ENCODE results near the gene TPM4. TPM values are rescaled to one million over a fixed set of nuclear protein-coding genes. Genes with fewer than 3 reads are reported as not detected.

Gene TPM4
- total and polyA plus RNA-seq, 2 of the 8 experiments (the other 6 are each of a cell fraction or from before 2014, with no cell fraction given) = 160 to 359 TPM

GRCh38 chr19:16104722-16105121 is 28.4 kb downstream of the TPM4 start:
- H4K91ac ChIP-seq (replicated peaks; ENCODE audit: insufficient read length, low read length) = no peak overlapping the region
- ChIA-PET CTCF (ENCODE audit: partially characterized antibody) (interaction anchor here (1.1 kb wide), 1 partner anchor 42 kb away, joined by 3 read pairs; no protein-coding TSS in a partner anchor), POLR2A (ENCODE audit: partially characterized antibody) (interaction anchor here (1.0 to 37.0 kb wide), 4 partner anchors 10 to 24 kb away, joined by 3 to 582 read pairs (median 5); partner anchors contain the start of gene TPM4)
- H3K23ac ChIP-seq (ENCODE audit: insufficient read length) = no peak overlapping the region
- no peak overlapping the region for H3K14ac ChIP-seq (ENCODE audit: insufficient read length)
- H3K4me1 ChIP-seq (replicated peaks in 1 of 4; ENCODE audit: control insufficient read depth in 3 of 4, insufficient read depth in 4 of 4, low read length in 3 of 4) = peaks cover 0 to 7% (median 0%) of the 10 kb centered on the region in 4 experiments; a peak in 3 of 7 replicates
- no peak overlapping the region for H3K4ac ChIP-seq (replicated peaks; ENCODE audit: insufficient read length, low read depth, low read length)
- H2AFZ ChIP-seq (ENCODE audit: low read length) = no peak overlapping the region
- H4K5ac ChIP-seq (ENCODE audit: insufficient read length, low read depth, low read length) = no peak overlapping the region
- 90% methylated on average over 6 of the region's 6 CpGs; no CpG with 5 or more reads in 1 of the 2 experiments for WGBS, 2 experiments (ENCODE audit: extremely low coverage in 1 of 2, insufficient coverage in 1 of 2, insufficient read length in 1 of 2, insufficient replicate concordance in 2 of 2, low coverage in 1 of 2, low lambda C conversion rate in 2 of 2, missing lambda C conversion rate in 1 of 2)
- H2BK20ac ChIP-seq (ENCODE audit: low read length) = no peak overlapping the region
- no peaks in the 10 kb centered on the region for H3K79me1 ChIP-seq (ENCODE audit: low read depth, low read length)
- FAIRE-seq = no peak
- peaks cover 8 to 34% (median 21%) of the 10 kb centered on the region in 4 experiments for H3K36me3 ChIP-seq (ENCODE audit: control insufficient read depth in 2 of 4, insufficient read depth in 4 of 4, low read length in 3 of 4)
- no peaks in the 10 kb centered on the region for H3K79me2 ChIP-seq (ENCODE audit: control insufficient read depth in 1 of 2, insufficient read depth in 2 of 2, low read length in 2 of 2)
- H4K8ac ChIP-seq (ENCODE audit: extremely low read depth, insufficient read depth, low read length) = no peak overlapping the region
- no peak overlapping the region for H3K4me3 ChIP-seq (ENCODE audit: extremely low read depth in 1 of 4, insufficient read depth in 2 of 4, low read depth in 3 of 4, low read length in 4 of 4)
- no peak for DNase-seq (ENCODE audit: low read depth in 1 of 2, low spot score in 2 of 2)
- H2BK12ac ChIP-seq (ENCODE audit: low read depth, low read length) = no peak overlapping the region
- H3K9me3 ChIP-seq (ENCODE audit: insufficient read depth in 2 of 2, low read depth in 1 of 2, low read length in 1 of 2) = no peaks in the 10 kb centered on the region
- no peak overlapping the region for H3K18ac ChIP-seq (ENCODE audit: extremely low read depth, low read length)
- no peak overlapping the region for H2BK15ac ChIP-seq (ENCODE audit: low read length)
- H3K4me2 ChIP-seq (ENCODE audit: insufficient read depth in 1 of 2, low read depth in 2 of 2, low read length in 2 of 2) = no peak overlapping the region
- H2AK5ac ChIP-seq (ENCODE audit: low read depth, low read length) = no peak overlapping the region
- no peak overlapping the region for H3K27ac ChIP-seq (ENCODE audit: low read depth, low read length)
- no peak overlapping the region for H3K56ac ChIP-seq (replicated peaks; ENCODE audit: insufficient read length, low read depth, low read length)
- no peaks in the 10 kb centered on the region for H3K27me3 ChIP-seq (replicated peaks in 1 of 4; ENCODE audit: control insufficient read depth in 3 of 4, extremely low read depth in 1 of 4, insufficient read depth in 3 of 4, low read length in 3 of 4)
- no peak overlapping the region for H2BK5ac ChIP-seq (ENCODE audit: low read depth, low read length)
- H2BK120ac ChIP-seq (replicated peaks; ENCODE audit: low read depth, low read length) = no peak overlapping the region
- no peaks in the 10 kb centered on the region; the same call in 1 of the 2 replicates for H3K23me2 ChIP-seq (ENCODE audit: low read depth, low read length)
- H3K9ac ChIP-seq (replicated peaks in 1 of 4; ENCODE audit: extremely low read depth in 1 of 4, low read depth in 3 of 4, low read length in 3 of 4) = no peak overlapping the region
- no peaks in the 10 kb centered on the region for H4K20me1 ChIP-seq (replicated peaks in 1 of 2; ENCODE audit: control insufficient read depth in 1 of 2, insufficient read depth in 2 of 2, low read length in 2 of 2)
- no peak for TF ChIP-seq YY1 (IDR thresholded peaks at IDR 0.05; ENCODE audit: low read depth, low read length)
- TF ChIP-seq, protein P1, sequence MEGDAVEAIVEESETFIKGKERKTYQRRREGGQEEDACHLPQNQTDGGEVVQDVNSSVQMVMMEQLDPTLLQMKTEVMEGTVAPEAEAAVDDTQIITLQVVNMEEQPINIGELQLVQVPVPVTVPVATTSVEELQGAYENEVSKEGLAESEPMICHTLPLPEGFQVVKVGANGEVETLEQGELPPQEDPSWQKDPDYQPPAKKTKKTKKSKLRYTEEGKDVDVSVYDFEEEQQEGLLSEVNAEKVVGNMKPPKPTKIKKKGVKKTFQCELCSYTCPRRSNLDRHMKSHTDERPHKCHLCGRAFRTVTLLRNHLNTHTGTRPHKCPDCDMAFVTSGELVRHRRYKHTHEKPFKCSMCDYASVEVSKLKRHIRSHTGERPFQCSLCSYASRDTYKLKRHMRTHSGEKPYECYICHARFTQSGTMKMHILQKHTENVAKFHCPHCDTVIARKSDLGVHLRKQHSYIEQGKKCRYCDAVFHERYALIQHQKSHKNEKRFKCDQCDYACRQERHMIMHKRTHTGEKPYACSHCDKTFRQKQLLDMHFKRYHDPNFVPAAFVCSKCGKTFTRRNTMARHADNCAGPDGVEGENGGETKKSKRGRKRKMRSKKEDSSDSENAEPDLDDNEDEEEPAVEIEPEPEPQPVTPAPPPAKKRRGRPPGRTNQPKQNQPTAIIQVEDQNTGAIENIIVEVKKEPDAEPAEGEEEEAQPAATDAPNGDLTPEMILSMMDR (IDR thresholded peaks at IDR 0.05; ENCODE audit: control extremely low read depth in 1 of 3, insufficient read depth in 1 of 3, low read depth in 1 of 3, low read length in 3 of 3) = no peak
- TF ChIP-seq KDM4A (IDR thresholded peaks at IDR 0.05; ENCODE audit: low read depth, low read length, severe bottlenecking) = no peak
- TF ChIP-seq CHD2 (IDR thresholded peaks at IDR 0.05; ENCODE audit: low read length) = no peak
